Colon (tissue), 2 donors: Measurements from ENCODE around the gene PRKCZ.

Source experiments
- FAIRE-seq: peaks from 2 replicates; lab custom pipeline; 2012; peaks lifted over from hg19 to GRCh38; lab: Jason Lieb, UNC
- donor health status: control.
- donor health status: control.

The PRKCZ gene

DNA sequence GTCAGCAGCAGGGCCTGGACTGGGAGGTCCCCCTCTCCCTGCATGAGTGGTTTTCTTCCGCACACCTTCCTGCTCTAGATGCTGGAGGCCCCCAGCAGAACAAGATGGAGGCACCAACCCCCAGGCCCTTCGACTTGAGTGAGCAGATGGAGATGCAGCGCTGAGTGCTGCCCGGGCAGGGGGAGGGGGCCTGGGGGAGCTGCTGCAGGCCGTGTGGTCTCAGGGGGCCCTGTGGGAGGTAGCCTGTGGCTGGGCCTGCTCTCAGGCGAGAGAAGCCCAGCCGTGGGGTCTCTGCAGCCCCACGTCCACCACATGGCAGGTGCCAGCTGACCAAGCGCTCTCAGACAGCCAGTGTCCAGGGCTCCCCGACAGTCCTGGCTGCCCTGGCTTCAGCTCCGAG lies 145.6 kb downstream of the PRKCZ start:
- FAIRE-seq: no peak

DNA sequence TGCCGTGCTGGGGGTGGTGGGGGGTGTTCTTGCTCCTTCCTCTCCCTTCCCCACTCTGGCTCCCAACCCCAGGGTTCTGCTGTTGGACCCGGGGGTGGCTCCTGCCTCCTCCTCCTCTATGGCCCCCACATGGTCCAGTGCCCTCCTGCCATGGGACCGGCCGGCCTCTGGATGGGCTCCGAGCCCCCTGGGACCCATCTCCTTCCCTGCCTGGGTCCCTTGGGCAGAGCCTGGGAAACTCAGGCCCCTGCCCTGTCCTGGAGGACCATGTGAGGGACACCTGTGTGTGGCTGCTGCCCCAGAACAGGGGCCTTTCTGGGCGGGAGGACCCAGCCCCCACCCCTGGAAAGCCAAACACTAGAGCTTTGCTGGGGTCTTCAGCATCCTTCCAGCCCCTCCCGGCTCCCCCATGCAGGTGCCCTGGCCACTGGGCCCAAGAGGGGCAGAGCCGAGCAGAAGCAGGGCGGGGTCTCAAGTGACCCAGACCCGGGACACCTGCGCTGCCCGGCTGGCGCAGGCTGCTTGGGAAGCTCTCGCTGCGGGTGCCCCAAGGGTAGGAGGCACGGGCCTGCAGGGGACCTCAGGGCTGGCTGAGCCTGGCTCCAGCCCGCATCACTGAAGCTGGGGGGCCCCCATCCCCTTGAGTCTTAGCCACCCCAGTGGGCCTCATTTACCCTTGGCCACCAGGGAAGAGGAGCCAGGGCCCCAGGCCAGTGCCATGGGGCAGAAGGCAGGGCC lies 146.9 kb downstream of the PRKCZ start:
- FAIRE-seq: no peak

DNA sequence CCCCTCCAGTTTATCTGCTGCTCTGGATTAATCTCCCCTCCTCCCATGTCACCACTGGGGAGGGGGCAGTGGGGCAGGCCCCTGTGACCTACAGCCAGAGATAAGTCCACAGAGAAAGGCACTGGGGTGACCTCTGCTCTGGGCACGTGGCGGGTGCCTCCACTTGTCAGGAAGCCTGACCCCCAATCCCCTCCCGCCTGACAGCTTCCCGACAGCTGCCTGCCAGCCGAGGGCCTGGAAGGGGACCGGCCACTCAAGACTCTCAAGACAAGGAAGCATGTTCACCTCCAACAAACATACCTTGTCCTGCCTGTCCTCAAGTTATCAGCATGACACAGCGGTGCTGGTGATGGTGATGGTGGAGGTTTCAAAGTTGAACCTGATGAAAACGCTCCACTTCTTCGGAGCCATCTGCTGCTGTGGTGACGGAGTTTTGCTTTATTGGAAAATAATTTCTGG lies 147.5 kb downstream of the PRKCZ start:
- FAIRE-seq: no peak

DNA sequence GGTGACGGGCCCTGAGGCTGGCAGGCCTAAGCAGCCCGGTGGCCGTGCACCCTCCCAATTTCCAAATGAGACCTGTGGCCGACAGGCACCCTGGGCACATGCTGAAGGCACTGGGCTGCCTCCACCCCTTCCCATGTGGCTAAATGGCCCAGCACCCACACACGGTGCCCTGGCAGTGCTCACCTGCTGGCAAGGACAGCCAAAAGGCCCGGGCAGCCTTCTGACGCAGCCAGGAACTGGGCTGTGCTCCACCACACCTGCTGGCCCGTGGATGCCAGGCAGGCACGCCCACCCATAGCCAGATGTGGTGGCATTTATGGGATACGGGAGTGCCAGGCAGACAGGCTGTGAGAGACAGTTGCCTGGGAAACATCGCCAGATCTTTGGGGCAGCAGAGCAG lies 148.4 kb downstream of the PRKCZ start:
- no peak for FAIRE-seq

DNA sequence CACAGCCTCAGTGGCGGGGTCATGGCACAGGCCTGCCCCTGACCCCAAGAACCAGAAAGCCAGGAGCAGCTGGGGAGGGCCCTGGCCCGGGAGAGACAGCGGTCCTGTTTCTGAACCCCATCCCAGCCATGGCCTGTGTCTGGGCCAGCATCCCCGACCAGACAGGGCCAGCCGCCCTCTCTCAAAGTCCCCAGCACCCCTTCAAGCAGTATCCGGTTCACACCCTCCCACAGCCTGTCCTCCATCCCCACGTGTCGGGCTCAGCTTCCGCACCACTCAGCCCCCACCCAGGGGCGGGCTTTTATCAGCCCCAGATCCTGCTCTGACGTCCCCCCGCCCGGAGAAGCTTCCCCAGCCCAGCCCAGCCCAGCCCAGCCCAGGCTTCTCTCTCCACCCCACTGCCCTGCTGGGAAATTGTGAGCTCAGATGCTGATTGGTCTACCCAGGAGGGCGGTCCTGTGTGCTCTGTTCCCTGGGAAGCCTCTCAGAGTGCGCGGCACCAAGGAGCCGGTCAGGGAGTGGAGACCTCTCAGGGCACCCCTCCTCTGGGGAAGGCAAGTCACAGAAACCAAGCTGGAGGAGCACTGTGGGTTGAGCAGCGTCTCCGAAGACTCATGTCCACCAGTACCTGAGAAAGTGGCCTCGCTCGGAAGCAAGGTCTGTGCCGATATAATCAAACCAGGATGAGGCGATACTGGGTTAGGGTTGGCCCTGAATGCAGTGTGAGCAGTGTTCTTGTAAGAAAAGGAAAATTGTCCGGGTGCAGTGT lies 149.0 kb downstream of the PRKCZ start:
- FAIRE-seq: no peak

DNA sequence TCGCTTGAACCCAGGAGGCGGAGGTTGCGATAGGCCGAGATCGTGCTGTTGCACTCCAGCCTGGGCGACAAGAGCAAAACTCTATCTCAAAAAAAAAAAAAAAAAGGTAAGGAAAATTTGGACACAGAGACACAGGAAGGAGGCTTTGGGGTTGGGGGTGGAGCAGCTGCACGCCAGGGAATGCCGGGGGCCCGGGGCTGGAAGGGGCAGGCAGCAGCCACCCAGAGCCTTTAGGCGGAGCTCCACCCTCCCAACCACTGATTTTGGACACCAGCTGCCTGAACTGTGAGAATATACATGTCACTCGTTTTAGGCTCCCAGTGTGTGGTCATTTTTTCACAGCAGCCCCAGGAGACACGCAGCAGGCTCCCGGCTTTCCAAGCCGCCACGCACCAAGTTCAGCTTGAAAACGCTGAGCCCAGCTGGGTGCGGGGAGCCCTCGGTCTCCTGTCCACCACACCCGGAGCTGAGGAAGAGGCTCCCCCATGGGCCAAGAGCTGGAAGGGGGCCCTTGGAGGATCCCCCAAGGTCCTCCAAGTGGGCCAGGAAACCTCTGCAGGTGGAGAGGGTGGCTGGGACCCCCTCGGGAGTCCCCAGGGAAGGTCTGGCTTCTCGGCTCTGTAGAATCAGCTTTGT lies 150.2 kb downstream of the PRKCZ start:
- FAIRE-seq: no peak

DNA sequence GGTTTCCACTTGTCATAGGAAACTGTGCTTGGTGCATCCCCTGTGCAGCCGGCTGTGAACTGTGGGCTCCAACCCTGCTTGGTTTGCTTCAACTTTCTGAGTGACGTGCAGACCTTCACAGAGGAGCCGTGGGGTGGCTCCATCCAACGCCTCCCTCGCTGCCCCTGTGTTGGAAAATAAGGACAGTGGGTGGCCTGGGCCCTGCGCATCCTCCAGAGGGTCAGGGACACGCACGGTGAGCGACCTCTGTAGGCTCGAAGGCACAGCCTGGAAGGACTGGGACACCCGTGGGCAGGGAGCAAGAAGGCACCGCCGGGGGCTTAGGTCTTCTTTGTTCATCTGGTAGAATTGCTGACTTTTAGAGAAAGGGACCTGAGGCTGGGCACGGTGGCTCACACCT lies 150.9 kb downstream of the PRKCZ start:
- FAIRE-seq: no peak

DNA sequence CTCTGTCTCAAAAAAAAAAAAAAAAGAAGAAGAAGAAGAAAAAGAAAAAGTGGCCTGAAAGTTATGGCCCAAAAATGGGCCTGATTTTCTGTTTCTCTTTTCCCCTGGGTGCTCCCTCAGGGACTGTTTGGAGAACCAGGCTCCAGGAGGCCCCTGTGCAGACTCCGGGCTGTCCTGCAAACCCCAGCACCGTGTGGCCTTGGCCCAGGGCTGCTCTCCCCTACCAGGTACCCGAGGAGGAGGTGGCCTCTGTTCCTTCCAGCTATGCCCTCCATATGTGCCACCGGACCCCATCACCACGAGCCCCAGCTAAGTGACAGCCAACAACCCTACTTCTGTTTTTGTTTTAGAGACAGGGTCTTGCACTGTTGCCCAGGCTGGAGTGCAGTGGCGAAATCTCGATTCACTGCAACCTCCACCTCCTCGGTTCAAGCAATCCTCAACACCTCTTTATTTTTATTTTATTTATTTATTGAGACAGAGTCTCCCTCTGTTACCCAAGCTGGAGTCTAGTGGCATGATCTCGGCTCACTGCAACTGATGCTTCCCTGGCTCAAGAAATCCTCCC lies 151.9 kb downstream of the PRKCZ start:
- FAIRE-seq: no peak

DNA sequence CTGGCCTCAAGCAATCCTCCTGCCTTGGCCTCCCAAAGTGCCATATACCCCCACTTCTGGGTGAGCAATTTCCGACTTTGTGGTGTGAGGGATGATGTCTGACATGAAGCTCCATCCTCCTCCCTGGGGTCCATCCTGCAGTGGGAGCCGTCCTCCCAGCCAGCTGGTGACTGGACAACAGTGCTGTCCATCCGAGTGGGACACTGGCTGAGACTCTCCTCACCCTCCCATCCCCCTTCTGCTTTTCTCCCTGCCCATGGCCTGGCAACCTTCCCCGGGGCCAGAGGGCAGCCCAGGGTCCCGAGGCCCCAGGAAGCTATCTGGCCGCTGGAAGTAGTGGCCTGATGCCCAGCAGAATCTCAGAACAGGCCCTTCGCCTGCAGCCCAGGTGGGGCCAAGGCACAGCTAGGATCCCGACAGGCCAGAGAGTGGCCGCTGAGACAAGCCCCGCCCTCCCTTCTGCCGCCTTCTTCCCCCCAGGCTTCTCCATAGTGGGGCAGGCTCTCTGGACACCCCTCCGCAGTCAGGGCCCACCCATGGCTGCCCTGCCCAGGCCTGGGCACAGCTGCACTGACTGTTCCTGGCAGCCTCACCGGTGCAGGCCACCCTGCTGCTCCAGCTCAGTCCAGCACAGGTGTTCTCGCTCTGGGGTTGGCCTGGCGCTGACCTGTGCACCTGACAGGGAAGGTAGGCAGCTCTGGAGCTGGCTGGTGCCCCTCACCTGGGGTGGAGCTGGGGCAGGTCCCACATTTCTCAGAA lies 152.8 kb downstream of the PRKCZ start:
- FAIRE-seq: no peak

DNA sequence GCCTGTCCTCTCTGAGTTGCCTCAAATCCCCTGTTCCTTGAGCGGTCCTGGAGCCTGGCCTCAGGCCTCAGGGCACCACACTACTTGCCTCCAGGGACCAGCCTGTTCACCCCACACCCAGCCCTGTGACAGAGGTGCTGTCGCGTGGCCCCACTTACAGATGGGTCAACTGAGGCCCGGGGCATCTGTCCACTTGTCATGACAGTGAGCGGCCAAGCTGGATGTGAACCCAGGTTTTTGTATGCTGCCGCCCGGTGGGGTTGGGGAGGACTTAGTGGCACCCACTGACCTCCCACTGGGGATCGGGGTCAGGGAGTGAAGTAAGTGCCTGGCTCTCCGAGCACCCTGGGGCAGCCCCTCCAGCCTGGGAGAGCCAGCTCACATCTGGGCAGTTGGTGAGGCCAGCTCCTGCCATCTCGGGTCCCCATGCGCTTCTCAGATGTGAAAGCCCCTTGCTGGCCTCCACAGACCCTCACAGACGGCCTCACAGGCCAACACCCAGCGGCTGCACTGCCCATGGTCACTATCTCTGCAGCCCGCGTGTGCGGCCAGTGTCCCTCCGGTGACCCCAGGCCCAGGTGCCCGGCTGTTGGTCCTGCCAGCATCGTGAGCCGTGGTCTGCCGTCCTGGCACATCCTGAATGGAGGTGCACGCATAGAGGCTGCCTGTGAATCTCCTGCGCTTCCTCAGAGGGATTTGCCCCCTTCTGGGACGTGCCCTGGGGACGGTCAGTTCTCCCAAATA lies 153.6 kb downstream of the PRKCZ start:
- FAIRE-seq: no peak

DNA sequence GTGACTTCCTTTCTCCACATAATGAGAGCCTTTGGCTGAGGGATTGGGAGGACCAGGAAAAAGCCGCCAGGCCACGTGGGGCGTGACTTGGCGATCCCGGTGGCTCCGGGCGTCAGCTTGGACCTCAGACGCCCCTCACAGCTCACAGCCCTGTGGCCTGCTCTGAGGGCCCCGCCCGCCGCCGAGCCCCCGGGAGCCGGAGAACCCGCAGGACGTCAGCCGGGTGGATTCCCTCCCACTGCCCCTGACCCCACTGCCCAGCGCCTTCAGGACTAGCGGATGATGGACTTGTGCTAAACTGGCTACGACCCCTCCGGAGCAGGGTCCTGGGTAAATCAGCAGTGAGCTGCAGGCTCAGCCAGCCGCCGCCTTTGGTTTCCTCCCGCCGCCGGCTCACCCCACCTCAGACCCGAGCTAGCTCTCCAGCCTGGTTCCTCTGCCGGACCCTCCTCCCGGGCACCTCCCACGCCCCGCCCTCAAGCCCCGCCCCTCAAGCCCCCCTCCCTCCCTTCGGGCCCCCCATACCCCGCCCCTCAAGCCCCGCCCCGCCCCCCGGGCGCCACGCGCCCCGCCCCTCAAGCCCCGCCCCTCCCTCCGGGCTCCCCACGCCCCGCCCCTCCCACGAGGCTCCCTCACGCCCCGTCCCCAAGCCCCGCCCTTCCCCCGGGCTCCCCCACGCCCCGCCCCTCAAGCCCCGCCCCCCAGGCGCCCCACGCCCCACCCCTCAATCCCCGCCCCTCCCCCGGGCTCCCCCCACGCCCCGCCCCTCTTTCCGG lies 154.4 kb downstream of the PRKCZ start:
- FAIRE-seq: no peak

DNA sequence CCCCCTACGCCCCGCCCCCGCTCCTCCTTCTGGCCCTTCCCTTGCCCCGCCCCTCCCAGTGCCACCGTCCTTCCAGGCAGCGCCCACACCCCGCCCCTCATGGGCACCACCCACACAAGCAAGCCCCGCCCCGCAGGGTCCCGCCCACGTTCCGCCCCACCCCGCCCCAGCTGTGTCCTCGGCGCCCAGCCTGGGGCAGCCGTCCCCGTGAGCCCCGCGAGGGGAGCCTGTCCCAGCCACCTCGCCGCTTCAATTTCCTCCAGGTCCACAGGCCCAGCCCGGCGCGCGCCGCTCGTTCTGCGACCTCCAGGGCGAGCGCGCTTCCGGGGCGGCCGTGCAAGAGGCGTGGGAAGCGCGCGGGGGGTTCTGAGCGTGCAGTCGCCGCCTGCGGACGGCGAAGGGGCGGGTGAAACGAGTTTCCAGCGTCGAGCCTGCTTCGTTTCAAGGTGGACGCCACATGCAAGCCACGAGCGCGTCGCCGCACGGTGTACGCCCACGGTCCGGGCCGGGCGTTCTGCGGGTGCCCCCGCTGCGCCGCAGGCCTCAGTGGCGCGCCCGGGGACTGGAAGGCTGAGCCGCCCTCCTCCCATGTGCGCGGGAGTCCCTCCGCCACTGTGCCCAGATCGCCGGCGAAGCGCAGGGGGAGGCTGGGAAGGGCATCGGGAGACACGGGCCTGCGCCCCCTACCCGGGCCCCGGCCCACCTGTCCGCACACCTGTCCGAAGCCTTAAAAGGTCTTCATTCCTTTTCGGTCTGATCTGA lies 155.2 kb downstream of the PRKCZ start:
- no peak for FAIRE-seq

DNA sequence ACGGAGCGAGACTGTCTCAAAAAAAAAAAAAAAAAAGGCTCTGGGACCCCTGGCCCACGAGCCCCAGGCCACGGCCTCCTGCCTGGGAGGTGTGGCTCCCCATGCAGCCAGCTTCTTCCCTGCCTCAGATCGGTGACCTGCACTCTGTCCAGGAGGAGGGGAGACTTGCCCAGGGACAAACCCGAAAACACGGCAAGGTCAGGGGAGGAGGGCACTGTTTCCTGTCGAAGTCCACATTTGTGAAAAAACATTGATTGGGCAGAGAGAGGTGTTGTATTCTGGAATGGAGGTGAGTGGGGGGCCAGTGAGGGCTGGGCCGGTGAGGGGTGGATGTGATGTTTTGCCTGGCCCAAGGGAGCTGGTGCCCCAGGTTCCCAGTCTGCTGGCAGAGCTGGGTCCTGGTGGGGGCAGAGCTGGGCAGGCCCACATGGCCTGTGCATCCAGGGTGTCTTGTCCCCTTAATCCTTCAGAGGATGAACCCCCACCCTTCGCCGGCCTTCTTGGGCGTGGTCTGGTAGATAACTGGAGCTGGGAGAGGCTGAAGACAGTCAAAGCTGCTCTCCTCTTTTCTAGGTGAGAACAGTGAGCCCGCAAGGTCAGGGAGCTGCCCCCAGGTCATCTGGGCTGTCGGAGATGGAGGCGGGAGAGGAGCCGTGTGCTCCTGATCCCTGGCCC lies 156.7 kb downstream of the PRKCZ start:
- no peak for FAIRE-seq

DNA sequence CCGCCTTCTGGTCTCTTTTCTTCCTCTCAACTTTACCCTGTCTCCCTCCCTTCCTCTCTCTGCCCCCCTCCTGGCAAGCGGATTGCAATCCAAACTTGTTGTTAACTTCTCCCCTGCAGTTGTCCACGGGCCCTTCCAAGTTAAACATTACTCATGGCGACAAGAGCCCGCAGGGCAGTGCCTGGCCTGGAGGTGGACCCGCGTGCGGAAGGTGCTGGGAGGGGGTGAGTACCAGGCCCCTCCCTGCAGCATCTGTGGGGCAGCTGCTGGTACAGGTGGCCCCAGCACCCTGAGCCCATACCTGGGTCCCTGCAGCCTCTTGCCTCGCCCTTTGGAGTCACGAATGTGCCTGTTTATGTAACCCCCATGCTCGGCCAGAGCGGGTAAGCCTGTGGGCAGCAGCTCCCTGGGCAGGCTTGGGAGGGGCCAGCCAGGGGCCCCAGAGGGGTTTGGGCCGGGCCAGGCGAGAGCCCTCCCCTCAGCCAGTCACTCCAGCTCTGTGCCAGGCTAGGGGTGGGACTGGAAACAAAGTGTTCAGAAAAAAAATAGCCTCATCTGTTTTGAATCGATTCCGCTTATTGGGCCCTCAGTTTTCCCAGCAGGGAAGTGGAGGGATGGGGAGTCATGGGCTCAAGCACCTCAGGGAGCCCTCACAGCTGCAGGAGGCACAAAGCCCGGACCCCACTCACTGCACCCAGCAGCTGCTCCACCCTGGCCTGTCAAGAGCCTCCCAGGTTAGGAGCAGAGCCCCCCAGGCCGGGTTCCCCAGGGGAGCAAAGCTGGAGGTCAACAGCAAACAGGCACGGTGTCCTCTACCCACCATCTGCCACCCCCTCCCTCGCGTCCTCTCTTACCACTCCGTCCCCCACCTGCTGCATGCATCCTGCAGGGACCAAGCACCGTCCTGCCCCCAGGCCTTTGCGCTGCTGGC lies 158.4 kb downstream of the PRKCZ start:
- FAIRE-seq: no peak

DNA sequence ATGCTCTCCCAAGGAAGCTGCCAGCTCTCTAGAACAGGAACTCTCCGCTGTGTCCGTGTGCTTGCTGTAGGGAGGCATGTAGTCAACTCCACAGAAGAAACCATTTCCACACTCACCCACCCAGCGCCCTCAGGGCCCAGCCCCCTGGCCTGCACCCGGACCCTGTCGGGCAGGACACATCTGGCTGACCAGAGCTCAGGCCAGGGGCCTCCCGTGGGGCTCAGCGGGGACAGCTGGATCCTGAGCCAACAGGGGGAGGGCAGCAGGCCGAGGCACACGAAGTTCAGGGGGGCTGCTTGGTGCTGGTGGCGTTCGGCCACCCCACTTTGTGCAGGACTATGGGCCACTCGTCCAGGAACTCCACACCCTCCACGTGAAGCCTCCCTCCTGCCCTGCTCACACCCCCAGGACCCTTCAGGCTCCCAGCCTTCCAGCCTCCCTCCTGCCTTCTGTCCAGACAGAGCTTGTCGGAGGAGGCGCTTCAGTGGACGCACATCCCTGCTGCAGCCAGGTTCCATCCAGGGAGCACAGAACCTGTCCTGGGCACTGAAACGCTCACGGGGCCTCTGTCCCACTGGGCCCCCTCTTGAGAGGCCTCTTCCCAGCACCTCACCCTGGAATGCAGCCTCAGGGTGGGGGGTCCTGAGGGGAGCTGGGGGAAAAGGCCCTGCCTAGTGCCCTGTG lies 159.3 kb downstream of the PRKCZ start:
- no peak for FAIRE-seq

DNA sequence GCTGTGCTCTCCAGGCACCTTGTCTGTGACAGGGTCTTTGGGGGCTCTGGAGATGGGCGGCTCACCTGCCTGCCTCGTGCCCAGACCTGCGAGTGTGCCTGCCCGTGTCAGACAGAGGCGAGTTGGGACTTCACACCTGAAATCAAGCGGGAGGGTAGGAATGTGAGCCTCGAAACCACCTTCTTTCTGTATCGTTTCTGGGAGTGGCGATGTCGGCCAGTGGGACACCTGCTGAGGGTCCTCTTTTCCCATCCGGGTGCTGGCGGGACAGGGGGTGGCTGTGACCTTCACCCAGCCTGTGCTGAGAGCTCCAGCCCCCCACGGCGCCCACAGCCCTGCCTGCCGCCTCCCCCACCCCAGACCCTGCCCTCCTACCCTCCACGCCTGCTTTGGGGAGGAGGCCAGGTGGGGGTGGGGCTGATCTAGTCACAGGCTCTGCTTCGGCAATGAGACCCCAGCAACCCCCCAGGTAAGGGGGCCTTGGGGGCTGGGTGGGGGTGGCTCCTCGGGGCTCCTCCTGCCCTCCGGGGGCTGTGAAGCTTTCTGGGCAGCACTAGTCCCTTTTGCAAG lies 160.0 kb downstream of the PRKCZ start:
- FAIRE-seq: no peak

DNA sequence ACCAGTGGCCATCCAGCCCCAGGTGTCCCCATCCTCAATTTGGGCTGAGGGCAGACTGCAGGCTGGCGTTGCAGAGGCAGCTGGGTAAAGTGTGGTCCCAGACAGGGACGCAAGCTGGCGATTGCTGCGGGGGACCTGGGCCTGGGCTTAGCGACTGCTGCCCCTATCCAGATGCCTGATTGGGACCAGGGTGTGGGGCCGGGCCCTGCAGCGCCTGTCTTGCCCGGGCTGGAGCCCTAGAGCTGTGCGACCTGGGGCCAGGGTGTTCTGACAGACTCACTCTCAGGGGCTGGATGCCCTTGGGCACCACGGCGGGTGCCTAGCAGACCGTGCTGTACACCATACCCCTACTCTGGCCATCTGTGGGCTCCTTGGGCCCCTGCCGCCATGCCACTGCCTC lies 160.6 kb downstream of the PRKCZ start:
- FAIRE-seq: no peak
